Thyroid gland (tissue), 4 donors: ENCODE results near the gene NPAS4.

Experiments used
- CTCF ChIP-seq, 6 experiments: fragments of 200-600 bp in 3 of 6; fragments of 450-650 bp in 3 of 6; sonication (generic) in 3 of 6; IDR thresholded peaks; one replicate each; pipeline ENCODE4 v1.5.1; 2016 to 2019; ENCODE audit warnings: antibody characterized with exemption in 6 of 6, mild to moderate bottlenecking in 2 of 6, inconsistent platforms in 1 of 6, moderate library complexity in 1 of 6
- POLR2A ChIP-seq, 2 donors: fragments of 450-650 bp; IDR thresholded peaks; one replicate each; pipeline ENCODE4 v1.6.1; 2017; ENCODE audit warnings: antibody characterized with exemption in 2 of 2, mild to moderate bottlenecking in 2 of 2, moderate library complexity in 1 of 2

- TF ChIP-seq CTCF (IDR thresholded peaks at IDR 0.05) = no peak
- TF ChIP-seq POLR2A (IDR thresholded peaks at IDR 0.05) = no peak
These were observed 41.2 kb downstream of the NPAS4 start for GRCh38 chr11:66462010-66462409.
